Activated CD8-positive, alpha-beta memory T cell treated with anti-CD3 and anti-CD28 coated beads, Interleukin-2, amount 50 U/mL, for 4 hours (primary cell): ENCODE data around the gene MAGEA9.
"Not testable (repeated sequence)": the region's sequence is repeated elsewhere in the genome, so short reads cannot be mapped to it uniquely, and the experiment has no call there.

Experiments
- DNase-seq: peaks from one replicate; pipeline ENCODE4 v3.0.0-alpha.2; 2020

The MAGEA9 gene

DNA sequence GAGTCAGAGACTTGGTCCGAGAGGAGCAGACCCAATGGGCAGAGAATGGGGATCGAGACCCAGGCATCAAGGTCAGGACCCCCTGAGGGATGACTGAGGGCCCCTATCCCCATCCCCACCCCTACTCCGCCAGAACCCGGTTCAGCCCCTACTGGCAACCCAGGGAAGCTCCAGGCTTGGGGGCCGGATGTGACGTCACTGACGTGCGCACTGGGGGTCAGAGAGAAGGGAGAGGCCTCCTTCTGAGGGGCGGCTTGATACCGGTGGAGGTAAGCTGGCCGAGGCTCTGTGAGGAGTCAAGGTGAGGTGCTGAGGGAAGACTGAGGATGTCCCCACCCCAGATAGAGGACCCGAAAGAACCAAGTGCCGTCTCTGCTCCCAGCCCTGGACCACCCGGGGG lies at the start of gene MAGEA9:
Gene MAGEA9, plus strand, starts transcription at position 204 of the 400 bp plus-strand sequence. CDS start 4,281 bp downstream, outside the sequence.
- DNase-seq: not testable (repeated sequence)

DNA sequence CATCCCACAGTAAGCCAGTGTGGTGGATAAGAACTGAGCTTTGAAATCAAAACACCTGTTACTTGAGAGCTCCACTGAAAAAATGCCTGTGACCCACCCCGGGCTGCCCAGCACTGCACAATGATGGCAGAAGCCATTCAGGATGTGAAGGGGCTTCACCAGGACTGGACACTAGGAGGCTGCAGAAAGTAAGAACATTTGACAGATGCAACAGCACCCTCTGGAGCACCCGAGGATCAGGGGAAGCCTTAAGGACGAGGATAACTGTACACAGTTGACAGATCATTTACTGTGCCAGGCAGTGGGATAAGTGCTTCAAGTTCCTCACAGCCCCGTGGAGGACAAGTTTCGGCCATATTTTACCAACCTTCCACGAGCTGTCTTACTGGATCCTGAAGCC lies 39.5 kb upstream of the MAGEA9 start:
- DNase-seq: not testable (repeated sequence)

- not testable (repeated sequence) for DNase-seq
Measured at GRCh38 chrX:149746390-149747007, 35.2 kb upstream of the MAGEA9 start.

DNA sequence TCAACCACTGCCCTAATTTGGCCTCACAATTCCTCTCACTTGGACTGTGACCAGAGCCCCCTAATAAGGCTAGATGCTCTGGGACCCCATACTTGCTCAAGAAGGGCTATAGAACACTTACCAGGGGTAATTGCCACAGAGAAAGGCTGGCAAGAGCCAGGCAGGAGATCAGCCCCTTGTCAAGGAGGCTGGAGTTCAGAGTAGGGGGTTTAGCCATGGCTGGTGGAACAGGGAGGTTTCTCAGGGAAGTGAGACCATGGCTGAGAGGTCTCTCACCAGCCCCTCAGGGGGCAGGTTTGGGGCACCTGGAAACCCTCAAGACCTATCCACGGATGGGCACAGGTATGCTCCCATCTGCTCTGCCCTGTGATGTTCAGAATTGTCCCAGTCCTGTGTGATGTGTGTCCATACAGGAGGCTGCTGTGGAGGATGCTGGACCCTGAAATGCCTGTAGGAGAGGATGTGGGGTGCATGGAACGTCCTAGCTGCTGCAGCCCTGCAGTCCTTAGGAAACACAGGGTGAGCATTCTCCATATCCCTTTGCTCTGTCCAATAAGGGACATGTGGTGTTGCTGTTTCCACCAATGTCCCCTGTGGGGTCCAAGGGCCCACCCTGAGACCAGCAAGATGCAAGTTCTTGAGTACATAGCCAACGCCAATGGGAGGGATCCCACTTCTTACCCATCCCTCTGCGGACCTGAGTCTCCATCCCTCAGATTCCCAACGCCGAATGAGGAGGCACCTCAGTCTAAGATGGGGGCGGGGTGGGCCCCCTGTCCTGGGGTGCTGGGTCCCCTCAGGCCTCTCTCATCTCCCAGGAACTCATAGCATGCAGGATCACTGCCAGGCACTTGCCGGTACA lies 24.3 kb upstream of the MAGEA9 start:
- no peak for DNase-seq

DNA sequence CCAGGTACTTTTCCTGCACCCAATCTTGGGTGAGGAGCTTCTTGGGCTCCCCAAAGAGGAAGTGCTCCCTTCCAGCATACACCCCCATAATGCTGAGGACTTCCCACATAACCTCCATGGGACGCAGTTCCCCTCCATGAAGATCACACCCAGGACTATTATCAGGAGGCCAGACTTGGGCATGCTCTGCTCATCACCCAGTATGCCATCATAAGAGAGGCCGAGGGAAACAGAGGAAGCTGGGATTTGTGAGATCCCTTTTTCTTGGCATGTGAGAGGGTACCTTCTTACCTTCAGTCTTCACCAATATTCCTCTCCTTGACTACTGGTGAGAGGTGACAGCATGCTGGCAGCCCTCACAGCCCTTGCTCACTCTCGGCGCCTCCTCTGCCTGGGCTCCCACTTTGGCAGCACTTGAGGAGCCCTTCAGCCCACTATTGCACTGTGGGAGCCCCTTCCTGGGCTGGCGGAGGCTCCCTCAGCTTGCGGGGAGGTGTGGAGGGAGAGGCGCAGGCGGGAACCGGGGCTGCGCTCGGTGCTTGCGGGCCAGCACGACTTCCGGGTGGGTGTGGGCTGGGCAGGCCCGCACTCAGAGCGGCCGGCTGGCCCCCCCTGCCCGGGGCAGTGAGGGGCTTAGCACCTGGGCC lies 23.5 kb upstream of the MAGEA9 start:
- DNase-seq: no peak

DNA sequence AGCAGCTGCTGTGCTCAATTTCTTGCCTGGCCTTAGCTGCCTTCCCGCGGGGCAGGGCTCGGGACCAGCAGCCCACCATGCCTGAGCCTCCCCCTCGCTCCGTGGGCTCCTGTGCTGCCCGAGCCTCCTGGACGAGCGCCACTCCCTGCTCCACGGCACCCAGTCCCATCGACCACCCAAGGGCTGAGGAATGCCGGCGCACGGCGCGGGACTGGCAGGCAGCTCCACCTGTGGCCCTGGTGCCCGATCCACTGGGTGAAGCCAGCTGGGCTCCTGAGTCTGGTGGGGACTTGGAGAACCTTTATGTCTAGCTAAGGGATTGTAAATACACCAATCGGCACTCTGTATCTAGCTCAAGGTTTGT lies 23.0 kb upstream of the MAGEA9 start:
- not testable (repeated sequence) for DNase-seq

DNA sequence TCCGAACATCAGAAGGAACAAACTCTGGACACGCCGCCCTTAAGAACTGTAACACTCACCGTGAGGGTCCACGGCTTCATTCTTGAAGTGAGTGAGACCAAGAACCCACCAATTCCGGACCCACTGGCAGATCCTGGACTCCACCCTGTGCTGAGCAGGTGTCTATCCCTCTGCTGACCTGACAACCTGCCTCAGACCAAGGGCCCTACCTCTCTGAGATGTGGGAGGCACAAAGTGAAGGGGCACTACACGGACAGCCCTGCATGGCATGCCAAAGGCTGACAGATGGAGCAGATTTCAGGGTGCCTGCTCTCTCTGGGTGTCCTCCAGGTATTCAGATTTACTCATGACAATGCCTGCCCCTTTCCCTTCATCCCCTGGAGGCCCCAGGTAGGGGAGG lies 21.9 kb upstream of the MAGEA9 start:
- DNase-seq: no peak

GRCh38 chrX:149760965-149761364 lies 20.8 kb upstream of the MAGEA9 start:
- DNase-seq: no peak

DNA sequence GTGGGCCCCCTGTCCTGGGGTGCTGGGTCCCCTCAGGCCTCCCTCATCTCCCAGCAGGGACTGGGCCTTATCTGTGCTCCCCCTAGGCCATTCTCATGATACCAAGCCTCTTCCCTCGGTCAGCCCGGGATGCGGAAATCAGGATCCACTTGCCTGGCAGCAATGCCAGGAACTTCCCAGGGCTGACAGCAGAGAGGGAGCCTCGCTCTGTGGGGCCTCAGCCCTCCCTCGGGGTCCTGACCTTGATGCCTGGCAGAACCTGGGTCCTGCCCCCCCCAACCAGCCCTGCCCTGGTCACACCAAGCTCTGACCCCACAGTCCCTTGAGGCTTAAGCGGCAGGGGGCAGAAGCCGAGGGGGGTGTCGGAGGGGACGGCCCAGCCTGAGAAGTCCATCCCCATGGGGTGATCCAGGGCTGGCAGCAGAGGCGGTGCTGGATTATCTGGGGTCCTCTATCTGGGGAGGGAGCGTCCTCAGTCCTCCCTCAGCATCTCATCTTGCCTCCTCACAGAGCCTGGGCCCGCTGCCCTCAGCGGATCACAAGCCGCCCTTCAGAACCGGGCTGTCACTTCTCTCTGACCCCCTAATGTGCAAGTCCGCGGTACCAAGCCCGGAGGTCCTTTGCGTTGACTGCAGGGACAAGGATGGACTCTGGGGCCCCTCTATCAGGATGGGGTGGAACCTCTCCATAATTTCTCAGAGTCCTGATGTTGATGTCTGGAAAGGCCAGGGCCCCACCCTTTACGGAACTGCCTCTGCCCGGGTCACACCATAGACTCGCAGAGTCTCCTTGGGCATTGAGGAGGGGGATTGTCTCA lies 19.7 kb upstream of the MAGEA9 start:
- not testable (repeated sequence) for DNase-seq

GRCh38 chrX:149762696-149763614 lies 18.8 kb upstream of the MAGEA9 start:
- DNase-seq: no peak

- not testable (repeated sequence) for DNase-seq
Measured at GRCh38 chrX:149770344-149770743, 11.4 kb upstream of the MAGEA9 start.

DNA sequence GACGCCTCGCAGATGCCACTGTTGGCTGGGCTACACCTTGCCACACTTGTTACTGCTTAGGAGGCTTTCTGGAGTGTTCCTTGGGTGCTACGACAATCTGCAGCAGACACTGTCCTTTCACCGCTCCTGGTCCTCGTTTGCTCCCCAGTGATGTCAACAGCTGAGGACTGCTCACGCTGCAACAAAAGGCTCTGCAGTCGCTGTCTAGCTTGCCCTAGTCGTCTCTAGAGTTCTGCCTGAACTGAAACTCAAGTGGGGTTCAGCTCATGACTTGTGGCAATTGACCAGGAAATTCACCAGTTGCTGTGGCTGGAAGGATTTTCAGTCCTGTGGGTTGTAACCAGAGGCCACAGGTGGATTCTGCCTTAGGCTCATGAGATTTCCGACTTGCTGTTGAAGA lies 8.7 kb upstream of the MAGEA9 start:
- DNase-seq: not testable (repeated sequence)

GRCh38 chrX:149773768-149774167 lies 8.0 kb upstream of the MAGEA9 start, which contains the start of gene HSFX1:
HSFX1 (plus strand) TSS chrX:149774068; CDS start chrX:149774682, 614 bp downstream.
- not testable (repeated sequence) for DNase-seq

- not testable (repeated sequence) for DNase-seq
Measured at GRCh38 chrX:149777999-149778398, 3.7 kb upstream of the MAGEA9 start.

DNA sequence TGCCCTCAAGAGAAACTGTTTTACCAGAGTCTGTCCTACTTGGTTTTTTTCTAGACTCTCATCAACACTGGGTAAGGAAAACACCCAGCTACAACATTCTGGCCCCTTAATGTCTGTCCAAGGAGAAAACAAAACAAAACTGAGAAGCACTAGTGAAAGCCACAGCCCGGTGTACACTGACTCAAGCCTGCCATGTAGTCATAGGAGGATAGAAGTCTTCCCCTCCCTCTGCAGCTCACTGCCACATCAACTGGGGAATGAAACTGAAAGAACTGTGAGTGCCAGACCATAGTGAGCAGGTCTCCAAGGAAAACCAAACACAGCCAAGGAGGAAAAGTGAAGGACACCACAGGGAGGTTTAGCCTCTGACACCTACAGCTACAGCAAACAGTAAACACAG lies 13.8 kb downstream of the MAGEA9 start:
- not testable (repeated sequence) for DNase-seq

GRCh38 chrX:149799095-149799714 lies 17.5 kb downstream of the MAGEA9 start:
- no peak for DNase-seq

- DNase-seq: no peak
Measured at GRCh38 chrX:149799938-149800337, 18.2 kb downstream of the MAGEA9 start.

- DNase-seq: no peak
Measured at GRCh38 chrX:149803458-149804062, 21.8 kb downstream of the MAGEA9 start.

- DNase-seq: no peak
Measured at GRCh38 chrX:149804102-149804501, 22.4 kb downstream of the MAGEA9 start.

DNA sequence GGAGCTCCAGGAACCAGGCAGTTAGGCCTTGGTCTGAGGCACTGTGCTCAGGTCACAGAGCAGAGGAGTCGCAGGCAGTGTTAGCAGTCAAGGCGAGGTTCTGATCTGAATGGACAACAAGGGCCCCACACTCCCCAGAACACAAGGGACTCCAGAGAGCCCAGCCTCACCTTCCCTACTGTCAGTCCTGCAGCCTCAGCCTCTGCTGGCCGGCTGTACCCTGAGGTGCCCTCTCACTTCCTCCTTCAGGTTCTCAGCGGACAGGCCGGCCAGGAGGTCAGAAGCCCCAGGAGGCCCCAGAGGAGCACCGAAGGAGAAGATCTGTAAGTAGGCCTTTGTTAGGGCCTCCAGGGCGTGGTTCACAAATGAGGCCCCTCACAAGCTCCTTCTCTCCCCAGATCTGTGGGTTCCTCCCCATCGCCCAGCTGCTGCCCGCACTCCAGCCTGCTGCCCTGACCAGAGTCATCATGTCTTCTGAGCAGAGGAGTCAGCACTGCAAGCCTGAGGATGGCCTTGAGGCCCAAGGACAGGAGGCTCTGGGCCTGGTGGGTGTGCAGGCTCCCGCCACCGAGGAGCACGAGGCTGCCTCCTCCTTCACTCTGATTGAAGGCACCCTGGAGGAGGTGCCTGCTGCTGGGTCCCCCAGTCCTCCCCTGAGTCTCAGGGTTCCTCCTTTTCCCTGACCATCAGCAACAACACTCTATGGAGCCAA lies 26.2 kb downstream of the MAGEA9 start:
- no peak for DNase-seq
